ENCODE data around the gene ZBTB8A.
"Not testable (repeated sequence)": the region's sequence is repeated elsewhere in the genome, so short reads cannot be mapped to it uniquely, and the experiment has no call there.

The ZBTB8A gene

DNA sequence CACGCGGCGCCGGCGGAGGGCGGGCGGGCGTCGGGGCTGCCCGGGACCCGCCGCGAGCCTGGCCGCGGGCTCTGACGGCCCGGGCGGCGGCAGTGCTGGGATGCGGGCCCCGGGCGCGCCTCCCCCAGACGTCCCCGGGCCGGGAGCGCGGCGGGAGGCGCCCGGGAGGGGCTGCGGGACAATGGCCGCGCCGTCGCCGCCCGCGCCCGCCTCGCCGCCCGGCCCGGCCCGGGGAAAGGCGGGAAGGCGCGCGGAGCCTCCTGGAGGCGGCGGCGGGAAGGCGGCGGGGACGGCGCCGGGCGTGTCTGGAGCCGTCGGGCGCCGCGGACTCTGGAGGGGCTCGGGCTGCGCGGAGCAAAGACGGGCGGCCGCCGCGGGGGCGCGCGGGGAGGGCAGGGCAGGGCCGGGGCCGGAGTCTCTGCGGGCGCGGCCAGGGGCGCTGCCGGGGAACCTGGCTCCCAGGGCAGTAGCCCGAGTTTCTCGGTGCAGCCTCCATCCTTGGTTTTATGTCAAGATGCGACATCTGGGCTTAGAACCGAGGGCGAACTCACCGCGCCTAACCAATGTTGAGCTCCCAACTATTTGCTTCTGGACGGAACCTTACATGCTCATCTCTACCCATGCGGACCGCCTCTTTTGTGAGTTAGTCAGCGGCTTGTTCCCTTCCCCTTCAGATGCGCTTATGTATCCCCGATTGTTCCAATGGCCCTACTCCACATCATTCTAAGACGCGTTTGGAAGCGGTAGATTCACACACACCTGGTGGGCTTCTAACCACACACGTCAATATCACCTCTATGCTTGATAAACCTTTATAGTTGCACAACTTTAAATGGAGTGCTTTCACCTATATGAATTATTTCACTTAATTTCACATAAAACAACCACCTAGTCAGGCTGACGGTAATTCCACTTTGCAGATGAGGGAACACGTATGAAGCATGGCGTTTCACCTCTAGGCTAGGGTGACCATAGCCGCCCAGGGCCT lies 651 bp downstream of the ZBTB8A start:
- DNase-seq = peak; percentile 32

- DNase-seq = peak; percentile 41
Observed at GRCh38 chr1:32540605-32541004, 1.4 kb downstream of the ZBTB8A start.

DNA sequence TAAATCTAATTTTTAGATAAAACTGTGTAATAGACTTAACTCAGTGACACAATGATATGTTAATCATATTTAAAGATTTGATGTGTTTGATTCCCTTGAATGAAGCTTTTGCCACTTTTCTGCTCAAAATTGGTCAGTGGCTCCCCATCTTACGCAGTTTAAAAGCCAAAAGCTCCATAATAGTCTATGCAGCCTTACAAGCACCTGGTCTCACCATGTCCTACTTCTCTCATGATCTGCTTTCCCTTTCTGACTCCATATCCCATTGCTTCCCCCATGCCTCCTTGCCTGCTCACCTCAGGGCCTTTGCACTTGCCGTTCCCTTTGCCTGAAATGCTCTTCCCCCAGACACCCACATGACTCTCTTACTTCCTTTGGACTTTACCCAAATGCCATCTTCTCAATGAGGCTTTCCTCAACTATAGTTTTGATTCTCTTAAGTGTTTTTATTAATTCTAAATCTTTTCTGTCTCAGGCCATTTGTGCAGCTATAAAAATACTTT lies 1.9 kb downstream of the ZBTB8A start:
- no peak for DNase-seq

- no peak for DNase-seq
Observed at GRCh38 chr1:32546611-32547010, 7.4 kb downstream of the ZBTB8A start.

DNA sequence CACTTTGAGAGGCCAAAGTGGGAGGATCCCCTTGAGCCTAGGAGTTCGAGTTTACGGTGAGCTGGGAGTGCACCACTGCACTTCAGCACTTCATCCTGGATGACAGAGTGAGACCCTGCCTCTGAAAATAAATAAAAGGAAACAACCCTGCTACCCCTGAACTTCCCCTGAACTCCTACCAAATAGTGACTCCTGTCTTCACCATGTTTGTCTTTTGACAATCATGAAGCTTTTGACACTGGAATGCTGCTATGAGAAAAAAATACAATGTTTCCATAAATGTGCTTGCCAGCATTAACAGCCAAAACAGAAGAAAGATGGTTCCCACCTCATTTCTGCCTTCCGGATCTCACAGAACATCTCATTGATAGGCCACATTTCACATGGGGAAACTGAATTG lies 10.4 kb downstream of the ZBTB8A start:
- no peak for DNase-seq

- no peak for DNase-seq
Observed at GRCh38 chr1:32554288-32554687, 15.1 kb downstream of the ZBTB8A start.

- not testable (repeated sequence) for DNase-seq
Observed at GRCh38 chr1:32557035-32557434, 17.8 kb downstream of the ZBTB8A start.

- no peak for DNase-seq
Observed at GRCh38 chr1:32557812-32558211, 18.6 kb downstream of the ZBTB8A start.

DNA sequence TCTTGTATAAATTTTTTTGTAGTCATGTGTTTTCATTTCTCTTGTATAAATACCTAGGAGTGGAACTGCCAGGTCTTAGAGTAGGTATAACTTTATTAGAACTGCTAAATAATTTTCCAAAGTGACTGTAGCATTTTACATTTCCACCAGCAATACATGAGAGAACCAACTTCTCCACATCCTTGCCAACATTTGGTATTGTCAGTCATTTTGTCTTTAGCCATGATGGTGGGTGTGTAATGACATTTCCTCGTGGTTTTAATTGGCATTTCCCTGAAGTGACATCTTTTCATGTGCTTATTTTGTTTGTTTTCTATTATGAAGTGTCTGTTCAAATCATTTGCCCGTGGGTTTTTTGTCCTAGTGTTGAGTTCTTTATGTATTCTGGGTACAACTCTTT lies 29.7 kb downstream of the ZBTB8A start:
- no peak for DNase-seq

- DNase-seq = no peak
Observed at GRCh38 chr1:32580348-32581017, 41.3 kb downstream of the ZBTB8A start.

DNA sequence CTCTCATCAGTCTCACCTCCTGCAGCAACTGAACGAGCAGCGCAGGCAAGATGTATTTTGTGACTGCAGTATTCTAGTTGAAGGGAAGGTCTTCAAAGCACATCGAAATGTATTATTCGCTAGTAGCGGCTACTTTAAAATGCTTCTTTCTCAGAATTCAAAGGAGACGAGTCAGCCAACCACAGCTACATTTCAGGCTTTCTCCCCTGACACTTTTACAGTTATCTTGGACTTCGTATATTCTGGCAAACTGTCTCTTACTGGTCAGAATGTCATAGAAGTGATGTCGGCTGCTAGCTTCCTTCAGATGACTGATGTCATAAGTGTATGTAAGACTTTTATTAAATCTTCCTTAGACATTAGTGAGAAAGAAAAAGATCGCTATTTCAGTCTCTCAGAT lies 53.7 kb downstream of the ZBTB8A start:
- no peak for DNase-seq

DNA sequence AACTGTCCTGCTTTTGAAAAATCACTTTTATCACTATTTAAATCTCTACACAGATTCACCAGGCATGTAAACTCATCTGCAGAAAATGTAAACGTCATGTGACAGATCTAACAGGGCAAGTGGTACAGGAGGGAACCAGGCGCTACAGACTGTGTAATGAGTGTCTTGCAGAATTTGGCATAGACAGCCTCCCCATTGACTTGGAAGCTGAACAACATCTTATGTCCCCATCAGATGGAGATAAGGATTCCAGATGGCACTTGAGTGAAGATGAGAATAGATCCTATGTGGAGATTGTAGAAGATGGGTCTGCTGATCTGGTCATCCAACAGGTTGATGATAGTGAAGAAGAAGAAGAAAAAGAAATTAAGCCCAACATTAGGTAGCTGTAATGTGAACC lies 60.8 kb downstream of the ZBTB8A start:
- DNase-seq = no peak

DNA sequence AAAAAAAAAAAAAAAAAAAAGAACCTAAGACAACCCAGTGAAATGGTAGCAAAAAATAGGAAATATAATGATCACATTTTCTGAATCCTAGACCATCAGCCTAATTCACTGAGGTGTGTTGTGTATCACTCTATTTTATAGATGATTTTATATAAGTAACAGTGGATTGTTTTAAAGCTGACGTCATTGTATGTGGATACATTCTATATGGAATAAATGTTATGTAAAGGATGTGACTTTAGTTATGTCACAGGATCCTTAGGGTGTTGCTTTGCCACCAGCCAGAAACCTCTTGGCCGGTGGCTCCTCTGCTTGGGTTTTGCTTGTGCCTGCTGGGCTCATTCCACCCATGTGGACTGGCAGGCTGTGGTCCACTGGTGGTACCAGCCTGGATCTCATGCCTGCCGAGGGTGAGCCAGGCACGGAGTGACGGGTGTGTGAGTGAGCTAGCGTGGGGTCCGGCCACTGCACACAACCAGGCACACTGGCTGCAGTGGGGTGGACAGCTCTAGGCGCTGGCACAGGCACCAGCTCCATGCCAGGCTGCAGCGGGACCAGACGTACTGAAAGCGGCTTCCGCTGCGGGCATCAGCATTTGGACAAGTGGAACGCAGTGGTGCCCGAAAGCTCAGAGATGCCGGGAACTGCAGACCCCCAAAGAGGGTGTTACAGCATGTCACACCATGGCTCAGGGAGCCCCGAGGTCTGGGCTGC lies 66.6 kb downstream of the ZBTB8A start:
- no peak for DNase-seq

DNA sequence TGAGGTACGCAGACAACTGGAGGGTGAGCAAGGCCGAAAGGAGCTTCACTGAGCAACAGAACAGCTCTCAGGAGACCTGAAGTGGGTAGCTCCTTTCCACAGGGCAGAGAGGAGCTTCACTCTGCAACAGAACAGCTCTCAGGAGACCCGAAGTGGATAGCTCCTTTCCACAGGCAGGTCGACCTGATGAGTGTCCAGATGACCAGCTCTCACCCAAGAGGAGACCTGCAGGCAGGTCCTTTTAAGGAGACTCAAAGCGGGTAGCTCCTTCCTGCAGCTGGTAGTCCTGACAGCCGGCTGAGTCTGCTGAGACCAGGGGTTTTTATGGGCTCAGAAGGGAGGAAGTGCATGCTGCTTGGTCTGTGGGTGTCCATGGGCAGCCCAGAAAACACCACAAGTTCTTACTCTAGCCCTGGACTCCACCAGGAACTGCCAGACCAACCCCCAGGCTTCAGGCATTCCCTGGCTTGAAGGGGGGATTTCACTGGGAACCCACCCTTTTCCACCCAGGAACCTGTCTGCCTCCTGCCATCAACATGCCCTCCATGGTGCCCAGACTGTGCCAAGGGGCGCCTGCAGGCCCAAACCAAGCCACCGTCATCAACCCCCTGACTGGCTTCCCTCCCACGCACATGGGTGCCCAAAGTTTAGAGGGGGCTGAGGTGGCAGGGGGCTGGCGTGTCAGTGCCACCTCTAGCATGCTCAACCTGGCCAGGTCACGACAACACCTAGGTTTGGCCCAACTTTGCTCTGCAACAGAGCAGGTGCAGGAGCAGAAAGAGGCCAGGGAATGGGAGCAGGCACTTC lies 67.5 kb downstream of the ZBTB8A start:
- no peak for DNase-seq

GRCh38 chr1:32609180-32609579 lies 70.0 kb downstream of the ZBTB8A start:
- DNase-seq = no peak

GRCh38 chr1:32611859-32612188 lies 72.6 kb downstream of the ZBTB8A start:
- DNase-seq = no peak

DNA sequence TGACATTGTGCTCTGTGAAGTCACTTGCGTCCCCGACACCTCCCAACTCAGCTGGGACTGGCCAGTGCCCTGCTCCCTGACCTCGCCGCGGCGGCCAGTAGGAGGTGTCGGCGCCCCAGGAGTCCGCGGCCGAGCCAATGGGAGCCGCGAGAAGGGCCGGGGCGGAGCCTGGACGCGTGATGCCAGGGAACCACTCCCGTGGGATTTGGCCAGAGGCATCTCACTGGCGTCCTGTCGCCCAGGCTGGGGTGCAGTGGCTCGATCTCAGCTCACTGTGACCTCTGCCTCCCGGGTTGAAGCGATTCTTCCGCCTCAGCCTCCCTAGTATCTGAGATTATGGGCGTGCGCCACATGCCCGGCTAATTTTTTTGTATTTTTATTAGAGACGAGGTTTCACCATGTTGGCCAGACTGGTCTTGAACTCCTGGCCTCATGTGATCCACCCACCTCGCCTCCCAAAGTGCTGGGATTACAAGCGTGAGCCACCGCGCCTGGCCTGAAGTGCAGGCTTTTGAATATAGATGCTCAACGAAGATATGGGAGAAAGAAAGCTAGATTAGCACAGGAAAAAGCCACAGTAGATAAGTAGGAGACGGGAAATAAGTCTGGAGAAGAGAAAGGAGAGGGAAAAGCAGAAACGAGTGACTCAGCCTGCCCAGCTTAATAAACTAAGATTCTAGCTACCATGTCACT lies 73.1 kb downstream of the ZBTB8A start:
- DNase-seq = peak; percentile 82

- DNase-seq = no peak
Observed at GRCh38 chr1:32613472-32613871, 74.2 kb downstream of the ZBTB8A start.

DNA sequence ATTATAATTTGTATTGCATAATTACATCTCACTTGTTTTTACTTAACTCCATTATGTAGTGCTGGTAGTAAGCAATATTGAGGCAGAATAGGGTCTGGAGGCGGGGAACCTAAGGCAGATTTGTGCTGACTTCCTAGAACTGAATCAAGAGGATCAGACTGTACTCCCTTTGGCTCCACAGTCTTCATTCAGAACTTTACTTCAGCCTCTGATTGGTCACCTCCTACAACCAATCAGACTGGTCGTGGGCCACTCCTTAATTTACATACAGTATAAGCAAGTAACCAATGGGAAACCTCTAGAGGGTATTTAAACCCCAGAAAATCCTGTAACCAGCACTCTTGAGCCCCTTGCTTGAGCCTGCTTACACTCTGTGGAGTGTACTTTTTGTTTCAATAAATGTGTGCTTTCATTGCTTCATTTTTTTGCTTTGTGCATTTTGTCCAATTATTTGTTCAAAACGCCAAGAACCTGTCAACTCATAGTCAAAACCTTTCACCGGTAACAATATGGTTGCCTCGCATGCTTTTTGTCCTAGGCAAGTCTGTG lies 79.5 kb downstream of the ZBTB8A start:
- DNase-seq = peak; percentile 49

DNA sequence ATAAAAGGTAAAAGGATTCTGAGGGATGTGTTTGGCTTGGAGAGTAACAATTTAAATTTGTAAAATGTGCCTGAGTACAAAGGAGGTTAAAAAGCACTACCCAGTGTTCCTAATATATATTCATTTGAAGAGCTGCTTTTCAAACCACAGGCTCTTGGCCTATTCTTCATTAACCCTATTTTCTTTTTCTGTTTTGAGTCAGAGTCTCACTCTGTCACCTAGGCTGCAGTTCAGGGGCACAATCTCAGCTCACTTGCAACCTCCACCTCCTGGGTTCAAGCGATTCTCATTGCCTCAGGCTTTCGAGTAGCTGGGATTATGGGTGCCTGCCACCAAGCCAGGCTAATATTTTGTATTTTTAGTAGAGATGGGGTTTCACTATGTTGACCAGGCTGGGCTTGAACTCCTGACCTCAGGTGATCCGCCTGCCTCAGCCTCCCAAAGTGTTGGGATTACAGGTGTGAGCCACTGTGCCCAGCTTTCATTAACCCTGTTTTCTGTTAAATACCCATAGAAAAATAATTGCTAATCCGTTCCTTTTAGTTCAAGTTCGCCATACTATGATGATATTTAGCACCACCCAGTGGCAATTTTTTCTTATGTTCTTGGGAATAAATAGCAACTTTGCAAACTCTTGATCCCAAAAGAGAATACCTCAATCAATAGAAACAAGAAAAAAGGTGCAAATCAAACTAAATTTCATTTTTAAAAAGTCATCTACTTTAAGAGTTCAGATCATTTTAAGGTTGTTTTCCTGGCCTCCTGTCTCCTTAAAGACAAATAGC lies 80.7 kb downstream of the ZBTB8A start:
- DNase-seq = peak; percentile 49

DNA sequence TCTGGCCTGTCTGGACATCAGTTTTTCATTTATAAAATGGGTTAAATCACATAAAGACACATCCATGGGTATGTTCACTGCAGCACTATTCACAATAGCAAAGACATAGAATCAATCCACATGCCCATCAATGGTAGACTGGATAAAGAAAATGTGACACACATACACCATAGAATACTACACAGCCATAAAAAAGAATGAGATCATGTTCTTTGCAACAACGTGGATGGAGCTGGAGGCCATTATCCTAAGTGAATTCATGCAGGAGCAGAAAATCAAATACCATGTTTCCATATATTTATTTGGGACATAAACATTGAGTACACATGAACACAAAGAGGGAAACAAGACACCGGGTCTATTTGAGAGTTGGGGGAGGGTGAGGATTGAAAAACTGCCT lies 83.0 kb downstream of the ZBTB8A start:
- DNase-seq = no peak

All from hematopoietic multipotent progenitor cell treated with erythropoietin and hydrocortisone succinate and interleukin-3 and kit ligand, for 8 days (in vitro differentiated cells).